Measurements from ENCODE around the gene GRID1. TPM values are rescaled to one million over a fixed set of nuclear protein-coding genes. Genes with fewer than 3 reads are reported as not detected.

GRID1 gene
- total RNA-seq, 1 donor from 2014 or later, result 0.60 TPM

DNA sequence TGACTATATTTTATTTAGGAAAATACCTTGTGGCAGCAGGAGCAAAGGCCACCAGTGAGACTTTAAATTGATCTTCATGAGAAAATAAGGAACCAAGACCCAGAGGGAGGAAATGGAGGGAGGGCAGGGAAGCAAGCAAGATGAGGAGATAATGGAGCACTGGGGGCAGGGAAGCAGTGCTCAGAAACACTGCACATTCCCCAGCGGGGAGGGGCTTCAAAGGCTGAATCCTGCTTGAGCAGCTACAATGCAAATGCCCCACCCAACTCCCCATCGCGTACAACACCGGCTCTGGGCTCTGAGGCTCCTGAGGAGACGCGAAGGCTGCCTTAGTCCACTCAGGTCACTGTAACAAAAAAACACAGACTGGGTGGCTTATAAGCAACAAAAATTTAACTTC, 503.8 kb downstream of the GRID1 start:
- no peaks in the 10 kb centered on the region for H3K36me3 Mint-ChIP-seq (ENCODE audit: low read depth)
- TF ChIP-seq, protein P1, sequence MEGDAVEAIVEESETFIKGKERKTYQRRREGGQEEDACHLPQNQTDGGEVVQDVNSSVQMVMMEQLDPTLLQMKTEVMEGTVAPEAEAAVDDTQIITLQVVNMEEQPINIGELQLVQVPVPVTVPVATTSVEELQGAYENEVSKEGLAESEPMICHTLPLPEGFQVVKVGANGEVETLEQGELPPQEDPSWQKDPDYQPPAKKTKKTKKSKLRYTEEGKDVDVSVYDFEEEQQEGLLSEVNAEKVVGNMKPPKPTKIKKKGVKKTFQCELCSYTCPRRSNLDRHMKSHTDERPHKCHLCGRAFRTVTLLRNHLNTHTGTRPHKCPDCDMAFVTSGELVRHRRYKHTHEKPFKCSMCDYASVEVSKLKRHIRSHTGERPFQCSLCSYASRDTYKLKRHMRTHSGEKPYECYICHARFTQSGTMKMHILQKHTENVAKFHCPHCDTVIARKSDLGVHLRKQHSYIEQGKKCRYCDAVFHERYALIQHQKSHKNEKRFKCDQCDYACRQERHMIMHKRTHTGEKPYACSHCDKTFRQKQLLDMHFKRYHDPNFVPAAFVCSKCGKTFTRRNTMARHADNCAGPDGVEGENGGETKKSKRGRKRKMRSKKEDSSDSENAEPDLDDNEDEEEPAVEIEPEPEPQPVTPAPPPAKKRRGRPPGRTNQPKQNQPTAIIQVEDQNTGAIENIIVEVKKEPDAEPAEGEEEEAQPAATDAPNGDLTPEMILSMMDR (IDR thresholded peaks at IDR 0.05), result no peak
- H3K27me3 Mint-ChIP-seq (ENCODE audit: low read depth), result no peaks in the 10 kb centered on the region
- peaks cover 18% of the 10 kb centered on the region for H3K4me1 Mint-ChIP-seq (ENCODE audit: low read depth)
- H3K9me3 Mint-ChIP-seq (ENCODE audit: low read depth), result peaks cover 8% of the 10 kb centered on the region
- no peak overlapping the region for H3K4me3 Mint-ChIP-seq (ENCODE audit: unreplicated experiment)
- no peak overlapping the region for H3K27ac Mint-ChIP-seq (ENCODE audit: unreplicated experiment)
- DNase-seq (ENCODE audit: low spot score), result no peak

- no peak for DNase-seq (ENCODE audit: low spot score)
- TF ChIP-seq, protein P1 (IDR thresholded peaks at IDR 0.05), result no peak
- no peaks in the 10 kb centered on the region for H3K36me3 Mint-ChIP-seq (ENCODE audit: low read depth)
- peaks cover 23% of the 10 kb centered on the region for H3K4me1 Mint-ChIP-seq (ENCODE audit: low read depth)
- no peaks in the 10 kb centered on the region for H3K27me3 Mint-ChIP-seq (ENCODE audit: low read depth)
- peaks cover 8% of the 10 kb centered on the region for H3K9me3 Mint-ChIP-seq (ENCODE audit: low read depth)
- H3K27ac Mint-ChIP-seq (ENCODE audit: unreplicated experiment), result no peak overlapping the region
- no peak overlapping the region for H3K4me3 Mint-ChIP-seq (ENCODE audit: unreplicated experiment)
Observed at GRCh38 chr10:85861513-85862197, 504.9 kb downstream of the GRID1 start.

DNA sequence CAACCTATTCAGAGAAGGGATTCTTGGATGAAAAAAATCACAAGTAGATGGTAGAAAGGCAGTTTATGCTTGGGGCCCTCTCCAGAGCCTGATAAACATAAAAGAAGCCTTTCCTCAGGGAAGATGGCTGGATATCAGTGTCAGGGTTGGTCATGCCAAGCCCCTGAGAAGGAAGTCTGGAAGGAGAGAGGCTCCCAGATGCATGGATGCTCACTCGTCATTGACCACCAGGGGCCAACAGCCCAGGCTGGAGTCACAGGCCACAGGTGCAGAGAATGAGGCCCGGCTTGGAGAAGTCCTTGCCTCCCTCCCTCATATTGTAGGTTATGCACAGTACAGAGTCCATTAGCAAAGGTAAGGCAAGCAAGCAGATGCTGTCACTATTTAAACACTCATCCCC, 506.7 kb downstream of the GRID1 start:
- TF ChIP-seq, protein P1 (IDR thresholded peaks at IDR 0.05), result no peak
- Mint-ChIP-seq H3K9me3 (ENCODE audit: low read depth) (peaks cover 8% of the 10 kb centered on the region), H3K4me1 (ENCODE audit: low read depth) (peaks cover 21% of the 10 kb centered on the region), H3K27me3 (ENCODE audit: low read depth) (no peaks in the 10 kb centered on the region), H3K27ac (ENCODE audit: unreplicated experiment) (no peak overlapping the region), H3K36me3 (ENCODE audit: low read depth) (no peaks in the 10 kb centered on the region), H3K4me3 (ENCODE audit: unreplicated experiment) (no peak overlapping the region)
- DNase-seq (ENCODE audit: low spot score), result no peak

- Mint-ChIP-seq H3K9me3 (ENCODE audit: low read depth) (peaks cover 8% of the 10 kb centered on the region), H3K36me3 (ENCODE audit: low read depth) (no peaks in the 10 kb centered on the region), H3K4me3 (ENCODE audit: unreplicated experiment) (no peak overlapping the region), H3K27me3 (ENCODE audit: low read depth) (no peaks in the 10 kb centered on the region), H3K4me1 (ENCODE audit: low read depth) (peaks cover 17% of the 10 kb centered on the region), H3K27ac (ENCODE audit: unreplicated experiment) (no peak overlapping the region)
- TF ChIP-seq, protein P1 (IDR thresholded peaks at IDR 0.05), result no peak
- DNase-seq (ENCODE audit: low spot score), result no peak
Observed at GRCh38 chr10:85858776-85859515, 507.6 kb downstream of the GRID1 start.

GRCh38 chr10:85857791-85858190, 508.8 kb downstream of the GRID1 start:
- Mint-ChIP-seq H3K27me3 (ENCODE audit: low read depth) (no peaks in the 10 kb centered on the region), H3K4me3 (ENCODE audit: unreplicated experiment) (no peak overlapping the region), H3K4me1 (ENCODE audit: low read depth) (peaks cover 14% of the 10 kb centered on the region), H3K9me3 (ENCODE audit: low read depth) (peaks cover 8% of the 10 kb centered on the region), H3K36me3 (ENCODE audit: low read depth) (no peaks in the 10 kb centered on the region), H3K27ac (ENCODE audit: unreplicated experiment) (peak overlapping the region; percentile 58)
- TF ChIP-seq, protein P1 (IDR thresholded peaks at IDR 0.05), result no peak
- no peak for DNase-seq (ENCODE audit: low spot score)
